ENCODE measurements around the gene KCNS3. TPM values are rescaled to one million over a fixed set of nuclear protein-coding genes. Genes with fewer than 3 reads are reported as not detected.

Gene KCNS3
- total and polyA plus RNA-seq, 12 donors: 0.50 to 4.3 (median 1.8) TPM

- Histone ChIP-seq H3K4me1 (replicated peaks in 1 of 2) (no peaks in the 10 kb centered on the region), H3K27ac (no peak overlapping the region), H3K9me3 (replicated peaks in 1 of 3) (no peaks in the 10 kb centered on the region), H3K4me3 (no peak overlapping the region), H3K36me3 (replicated peaks in 1 of 2) (no peaks in the 10 kb centered on the region), H3K27me3 (no peaks in the 10 kb centered on the region)
- intact Hi-C loops (cut with DNase I): no loop called here
- no peak for TF ChIP-seq CTCF (IDR thresholded peaks at IDR 0.05)
- TF ChIP-seq POLR2A (IDR thresholded peaks at IDR 0.05): no peak
- DNase-seq: no peak
- WGBS, 4 donors: 65 to 70% (median 67%) methylated on average over 5 to 6 of the region's 6 CpGs
These were observed 71.5 kb downstream of the KCNS3 start for GRCh38 chr2:17950006-17950405.

GRCh38 chr2:17951563-17951962 is 73.1 kb downstream of the KCNS3 start:
- intact Hi-C loops (cut with DNase I): no loop called here
- DNase-seq: no peak
- no peaks in the 10 kb centered on the region for H3K27me3 ChIP-seq
- H3K4me1 ChIP-seq (replicated peaks in 1 of 2): no peaks in the 10 kb centered on the region
- H3K27ac ChIP-seq: no peak overlapping the region
- no peak overlapping the region for H3K4me3 ChIP-seq
- no peaks in the 10 kb centered on the region for H3K36me3 ChIP-seq (replicated peaks in 1 of 2)
- TF ChIP-seq CTCF (IDR thresholded peaks at IDR 0.05) (no peak), POLR2A (IDR thresholded peaks at IDR 0.05) (no peak)
- WGBS, 4 donors: 64 to 80% (median 74%) methylated on average over 4 of the region's 4 CpGs
- H3K9me3 ChIP-seq (replicated peaks in 1 of 3): no peaks in the 10 kb centered on the region

GRCh38 chr2:17958466-17959092 is 80.1 kb downstream of the KCNS3 start:
- intact Hi-C loops (cut with DNase I): no loop called here
- no peak for DNase-seq
- Histone ChIP-seq H3K36me3 (replicated peaks in 1 of 2) (no peaks in the 10 kb centered on the region), H3K9me3 (replicated peaks in 1 of 3) (no peaks in the 10 kb centered on the region), H3K4me1 (replicated peaks in 1 of 2) (no peaks in the 10 kb centered on the region), H3K4me3 (no peak overlapping the region), H3K27ac (no peak overlapping the region), H3K27me3 (no peaks in the 10 kb centered on the region)
- WGBS, 4 donors: 58 to 85% (median 78%) methylated on average over 4 of the region's 4 CpGs
- TF ChIP-seq POLR2A (IDR thresholded peaks at IDR 0.05) (no peak), CTCF (IDR thresholded peaks at IDR 0.05) (no peak)

GRCh38 chr2:17959356-17959755 is 80.9 kb downstream of the KCNS3 start:
- H3K9me3 ChIP-seq (replicated peaks in 1 of 3): no peaks in the 10 kb centered on the region
- WGBS, 4 donors: 36 to 52% (median 45%) methylated on average over 3 of the region's 3 CpGs
- no peak overlapping the region for H3K4me3 ChIP-seq
- no peaks in the 10 kb centered on the region for H3K36me3 ChIP-seq (replicated peaks in 1 of 2)
- no peaks in the 10 kb centered on the region for H3K4me1 ChIP-seq (replicated peaks in 1 of 2)
- no peak for DNase-seq
- no peaks in the 10 kb centered on the region for H3K27me3 ChIP-seq
- intact Hi-C loops (cut with DNase I): no loop called here
- H3K27ac ChIP-seq: no peak overlapping the region
- no peak for TF ChIP-seq CTCF (IDR thresholded peaks at IDR 0.05)
- TF ChIP-seq POLR2A (IDR thresholded peaks at IDR 0.05): no peak

Measured in adrenal gland (tissue), 12 donors.